ENCODE results near the gene FGB.

FGB gene
- 0 to 0.04 reads per million in 2 experiments for total RNA-seq

DNA sequence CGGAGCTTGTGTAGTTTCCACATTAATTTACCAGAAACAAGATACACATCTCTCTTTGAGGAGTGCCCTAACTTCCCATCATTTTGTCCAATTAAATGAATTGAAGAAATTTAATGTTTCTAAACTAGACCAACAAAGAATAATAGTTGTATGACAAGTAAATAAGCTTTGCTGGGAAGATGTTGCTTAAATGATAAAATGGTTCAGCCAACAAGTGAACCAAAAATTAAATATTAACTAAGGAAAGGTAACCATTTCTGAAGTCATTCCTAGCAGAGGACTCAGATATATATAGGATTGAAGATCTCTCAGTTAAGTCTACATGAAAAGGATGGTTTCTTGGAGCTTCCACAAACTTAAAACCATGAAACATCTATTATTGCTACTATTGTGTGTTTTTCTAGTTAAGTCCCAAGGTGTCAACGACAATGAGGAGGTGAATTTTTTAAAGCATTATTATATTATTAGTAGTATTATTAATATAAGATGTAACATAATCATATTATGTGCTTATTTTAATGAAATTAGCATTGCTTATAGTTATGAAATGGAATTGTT lies at the start of gene FGB:
Gene FGB (plus strand): TSS at position 315 of the 558 bp plus-strand sequence. CDS start 8 bp downstream, at position 323.
- no peak for DNase-seq (ENCODE audit: low read depth)

DNA sequence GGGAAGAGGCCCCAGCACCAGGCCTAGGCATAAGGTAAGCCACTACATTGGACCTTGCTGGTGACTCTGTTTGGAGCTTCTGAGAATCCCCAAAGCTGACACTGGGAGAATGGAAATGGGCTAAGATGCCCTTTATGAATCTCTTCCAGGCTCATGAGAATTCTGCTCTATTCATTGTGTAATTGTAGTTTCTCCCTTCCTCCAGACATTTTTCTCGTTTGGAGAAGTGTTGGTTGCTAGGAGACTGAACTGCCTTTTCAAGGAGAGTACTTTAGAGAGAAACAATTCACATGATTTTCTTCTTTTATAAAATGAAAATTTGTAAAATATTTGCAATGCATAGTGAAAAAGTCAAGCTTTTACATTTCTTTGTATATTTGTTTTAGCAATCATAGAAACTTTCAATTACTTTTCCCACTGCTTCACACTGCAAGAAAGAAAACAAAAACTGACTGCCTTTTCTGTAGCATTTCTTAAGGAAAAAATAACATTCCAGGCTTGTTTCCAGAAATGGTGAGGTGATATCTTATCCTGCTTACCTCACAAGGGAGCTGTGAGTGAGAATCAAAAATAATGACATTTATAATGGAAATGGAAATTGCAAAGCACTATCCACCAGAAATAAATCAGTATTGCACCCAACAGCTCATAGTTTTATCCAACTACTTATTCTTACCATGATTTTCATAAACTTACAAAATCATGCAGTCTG lies 46.3 kb upstream of the FGB start:
- DNase-seq (ENCODE audit: low read depth), result no peak

DNA sequence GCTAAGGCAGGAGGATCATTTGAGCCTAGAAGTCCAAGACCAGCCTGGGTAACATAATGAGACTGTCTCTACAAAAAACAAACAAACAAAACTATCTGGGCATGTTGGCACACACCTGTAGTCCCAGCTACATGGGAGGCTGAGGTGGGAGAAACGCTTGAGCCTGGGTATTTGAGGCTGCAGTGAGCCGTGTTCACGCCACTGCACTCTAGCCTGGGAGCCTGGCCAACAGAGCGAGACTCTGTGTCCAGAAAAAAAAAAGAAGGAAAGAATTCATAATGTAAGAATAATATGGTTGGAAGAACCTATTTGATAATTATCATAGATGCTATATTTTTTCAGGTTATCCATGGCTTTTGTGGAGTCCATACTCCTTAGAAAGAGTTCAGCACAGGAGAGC lies 45.2 kb upstream of the FGB start:
- no peak for DNase-seq (ENCODE audit: low read depth)

DNA sequence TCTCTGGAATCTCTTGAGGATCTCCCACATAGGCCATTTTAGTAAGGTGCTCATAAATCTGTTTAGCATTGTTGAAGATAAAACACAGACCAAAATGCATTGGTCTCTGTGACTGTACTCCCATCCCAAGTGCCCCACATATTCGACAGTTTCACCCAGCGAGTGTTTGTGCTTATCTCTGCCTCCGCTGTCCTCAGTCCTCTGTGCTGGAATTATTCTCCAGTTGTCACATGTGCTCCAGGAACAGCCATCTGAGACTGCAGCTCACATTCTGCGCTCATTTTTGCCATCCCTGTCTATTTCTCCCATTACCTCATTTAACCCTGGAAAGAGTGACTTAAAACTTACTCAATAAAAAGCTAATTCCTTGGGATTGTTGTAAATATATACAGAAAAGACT lies 43.6 kb upstream of the FGB start:
- no peak for DNase-seq (ENCODE audit: low read depth)

DNA sequence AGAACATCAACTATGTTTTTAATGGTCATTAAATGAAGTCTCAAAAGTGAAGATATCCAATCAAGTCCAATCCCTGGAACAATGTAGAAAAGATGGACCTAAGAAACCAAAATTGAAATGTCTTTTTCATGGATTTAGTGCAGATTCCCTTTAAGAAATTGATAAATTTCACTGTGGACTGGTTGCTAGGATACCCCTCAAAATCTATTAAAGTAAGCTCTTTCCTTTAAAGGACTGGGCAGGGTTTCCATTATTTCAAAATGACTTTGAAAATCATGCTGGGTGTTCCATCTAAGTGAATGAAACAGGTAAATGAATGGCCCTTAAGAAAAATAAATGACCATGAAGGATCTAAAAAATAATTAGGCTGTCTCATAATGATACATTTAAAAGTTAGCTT lies 41.2 kb upstream of the FGB start:
- DNase-seq (ENCODE audit: low read depth), result no peak

DNA sequence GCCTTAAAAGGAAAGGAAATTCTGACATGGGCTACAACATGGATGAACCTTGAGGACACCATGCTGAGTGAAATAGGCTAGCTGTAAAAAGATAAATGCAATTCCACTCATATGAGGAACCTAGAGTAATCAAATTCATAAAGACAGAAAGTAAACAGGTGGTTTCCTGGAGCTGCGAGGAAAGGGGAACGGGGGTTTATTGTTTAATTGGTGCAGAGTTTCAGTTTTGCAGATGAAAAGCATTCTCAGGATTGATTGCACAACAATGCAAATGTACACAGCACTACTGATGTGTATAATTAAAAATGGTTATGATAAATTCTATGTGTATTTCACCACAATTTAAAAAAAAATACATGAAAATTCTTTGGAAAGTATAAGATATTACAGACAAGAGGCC lies 36.7 kb upstream of the FGB start:
- DNase-seq (ENCODE audit: low read depth), result no peak

DNA sequence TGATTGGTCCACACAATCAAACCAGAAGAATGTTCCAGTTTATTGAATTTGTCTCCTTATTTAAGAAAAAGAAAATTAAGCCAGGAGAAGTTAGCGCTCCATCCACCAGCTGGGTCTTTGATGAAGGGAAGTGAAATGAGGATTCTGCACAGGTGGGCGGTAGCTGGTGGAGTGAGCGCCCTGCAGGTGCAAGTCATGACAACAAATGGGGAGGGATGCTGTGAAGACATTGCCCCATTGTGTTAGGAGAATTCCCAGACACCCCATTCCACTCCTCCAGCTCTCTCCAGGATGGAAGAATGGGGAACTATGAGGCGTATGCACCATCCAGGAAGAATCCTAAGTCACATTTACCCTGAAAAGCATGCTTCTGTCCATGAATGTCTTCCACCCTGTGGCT lies 35.5 kb upstream of the FGB start:
- DNase-seq (ENCODE audit: low read depth), result no peak

DNA sequence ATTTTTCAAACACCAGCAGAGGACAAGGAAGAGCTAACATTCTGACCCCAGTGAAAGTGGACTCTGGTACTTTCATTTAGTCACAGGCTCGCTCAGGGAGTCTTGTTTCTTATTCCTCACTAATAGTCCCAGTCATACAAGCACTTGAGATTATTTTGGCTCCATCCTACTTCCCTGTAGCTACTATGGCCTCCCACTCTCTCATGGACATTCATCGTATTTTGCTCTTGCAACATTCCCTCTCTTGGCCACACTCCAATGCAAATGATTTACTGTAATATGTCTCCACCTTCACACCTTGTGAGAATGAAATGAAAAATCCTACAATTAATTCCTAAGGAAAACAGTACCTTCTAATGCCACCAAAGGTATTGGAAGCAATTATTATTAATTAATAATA lies 33.9 kb upstream of the FGB start:
- DNase-seq (ENCODE audit: low read depth), result no peak

DNA sequence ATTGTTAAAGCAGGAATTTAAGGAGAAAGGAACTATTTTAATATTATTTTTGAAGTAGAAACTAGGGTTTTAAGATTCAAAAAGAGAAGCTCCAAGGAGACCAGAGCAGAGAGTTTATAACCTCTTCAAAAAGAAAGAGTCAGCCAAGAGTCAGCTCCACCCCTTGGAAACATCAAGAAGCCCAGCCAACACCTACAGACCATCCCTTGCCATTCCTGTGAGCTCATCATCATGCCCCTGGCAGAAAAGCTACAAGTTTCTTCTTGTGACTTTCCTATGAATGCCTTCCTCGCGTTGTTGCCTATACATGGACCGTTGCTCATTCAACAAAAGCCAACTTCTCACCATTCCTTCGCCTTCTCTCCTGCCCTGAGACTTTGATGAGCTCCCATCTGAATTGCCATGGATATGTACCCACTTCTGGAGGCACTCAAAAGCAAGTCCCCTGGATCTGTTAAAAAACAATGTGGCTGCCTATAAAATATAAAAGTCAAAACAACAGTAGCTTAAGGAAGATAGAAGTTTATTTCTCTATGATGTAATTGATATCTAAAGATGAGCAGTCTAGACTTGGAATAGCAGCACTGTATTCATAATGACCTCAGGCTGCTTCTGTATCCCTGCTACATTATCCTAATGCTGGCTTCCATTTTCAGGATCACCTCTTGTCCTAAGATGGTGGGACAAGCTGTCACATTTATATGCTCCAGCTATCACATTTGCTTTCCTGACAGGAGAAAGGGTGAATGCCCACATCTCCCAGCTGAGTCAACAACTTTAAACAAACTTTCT lies 32.9 kb upstream of the FGB start:
- no peak for DNase-seq (ENCODE audit: low read depth)

DNA sequence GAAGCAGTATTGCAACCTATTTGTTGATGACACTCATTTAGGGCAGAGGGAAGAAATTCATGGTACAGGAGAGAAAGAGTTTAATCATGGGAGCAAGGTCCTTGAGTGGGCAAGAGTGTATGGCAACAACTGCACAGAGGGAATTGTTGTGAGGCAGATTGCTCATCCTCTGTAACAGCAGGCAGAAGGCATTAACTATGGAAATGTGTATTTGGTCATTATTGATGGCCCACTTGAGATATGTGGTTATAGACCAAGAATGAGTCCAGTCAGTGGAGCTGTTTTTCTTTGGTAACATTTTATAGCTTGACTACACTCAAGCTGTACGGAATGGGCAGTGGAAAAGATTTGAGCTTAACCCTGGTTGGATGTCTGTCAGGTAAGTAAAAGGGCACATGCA lies 28.5 kb upstream of the FGB start:
- DNase-seq (ENCODE audit: low read depth), result no peak

DNA sequence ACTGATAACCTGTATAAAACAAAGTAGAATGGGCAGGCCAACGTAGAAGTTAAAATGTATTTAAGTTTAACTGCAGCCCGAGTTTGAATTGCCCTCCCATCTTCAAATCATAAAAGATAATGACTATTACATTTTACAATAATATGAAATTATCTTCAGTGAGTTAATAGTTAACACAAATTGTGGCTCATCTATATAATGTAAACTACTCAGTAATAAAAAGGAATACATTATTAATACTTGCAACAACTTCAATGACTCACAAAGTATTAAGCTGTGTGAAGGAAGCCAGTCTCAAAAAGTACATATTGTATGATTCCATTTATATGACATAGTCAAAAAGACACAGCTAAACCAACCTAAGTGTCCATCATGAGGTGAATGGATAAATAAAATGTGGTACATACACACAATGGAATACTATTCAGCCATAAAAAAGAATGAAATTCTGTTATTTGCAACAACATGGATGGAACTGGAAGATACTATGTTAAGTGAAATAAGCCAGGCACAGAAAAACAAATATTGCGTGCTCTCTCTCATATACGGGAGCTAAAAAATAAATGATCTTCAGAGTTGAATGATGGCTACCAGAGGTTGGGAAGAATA lies 20.4 kb upstream of the FGB start:
- DNase-seq (ENCODE audit: low read depth), result no peak

DNA sequence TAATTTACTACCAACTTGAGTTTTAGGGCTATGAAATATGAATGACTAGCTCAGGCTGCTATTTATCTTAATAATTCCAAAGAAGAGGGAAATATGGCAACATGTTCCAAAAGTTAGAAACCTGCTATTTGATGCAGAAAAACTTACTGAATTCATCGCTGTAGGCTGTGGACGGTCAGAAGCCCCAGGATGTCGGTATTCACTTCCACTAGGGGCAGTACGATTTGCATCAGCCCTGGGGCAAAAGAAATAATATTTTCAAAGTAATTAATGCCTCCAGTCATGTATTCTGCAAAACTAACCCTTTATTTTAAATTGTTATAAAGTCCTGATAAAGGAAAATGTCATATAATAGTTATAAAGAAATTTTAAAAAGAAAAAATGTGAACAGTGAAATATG lies 17.1 kb upstream of the FGB start:
- no peak for DNase-seq (ENCODE audit: low read depth)

DNA sequence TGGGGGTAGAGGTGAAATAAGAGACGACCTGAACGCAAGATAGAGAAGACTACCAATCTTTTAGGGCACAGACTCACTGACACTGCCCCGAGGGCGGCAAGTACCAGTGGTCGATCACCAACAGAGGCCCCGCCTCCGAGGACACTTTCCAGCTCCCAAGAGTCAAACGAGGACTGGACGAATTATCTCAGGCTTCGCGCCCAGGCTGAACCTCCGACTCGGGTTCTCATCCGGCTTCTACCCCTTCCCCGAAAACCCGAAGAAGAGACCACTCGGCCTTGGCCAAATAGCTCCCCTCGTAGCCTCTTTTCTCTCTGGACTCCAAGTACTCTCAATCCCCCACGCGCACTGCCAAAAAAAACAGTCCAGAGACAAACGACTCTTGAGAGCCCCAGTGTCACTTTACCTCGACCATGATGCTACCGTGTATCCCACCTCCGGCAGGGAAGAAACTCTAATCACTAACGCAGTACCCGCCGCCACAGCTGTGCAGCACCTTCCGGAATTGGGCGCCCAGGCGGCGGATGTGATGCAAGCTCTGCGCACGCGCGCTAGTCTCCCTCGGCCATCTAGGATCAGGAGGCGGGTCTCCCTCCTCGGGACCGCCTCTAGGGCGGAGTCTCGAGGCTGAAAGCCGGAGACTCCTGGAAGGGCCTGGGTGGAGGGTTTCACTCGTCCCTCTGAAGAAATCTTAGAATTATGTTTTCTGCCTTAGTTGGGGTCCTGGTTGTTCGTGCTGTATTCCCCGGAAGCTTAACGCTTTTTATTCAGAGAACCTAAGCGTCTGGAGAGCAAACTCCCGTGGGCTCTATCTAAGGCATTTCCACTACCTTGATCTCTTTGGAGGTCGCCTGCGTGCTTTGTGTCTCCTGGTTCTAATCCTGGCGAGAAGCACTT lies 12.7 kb upstream of the FGB start, which contains the start of gene PLRG1:
Gene PLRG1 (minus strand): TSS at position 507 of the 897 bp plus-strand sequence. CDS start 92 bp downstream, at position 415.
- peak; percentile 93 for DNase-seq (ENCODE audit: low read depth)

DNA sequence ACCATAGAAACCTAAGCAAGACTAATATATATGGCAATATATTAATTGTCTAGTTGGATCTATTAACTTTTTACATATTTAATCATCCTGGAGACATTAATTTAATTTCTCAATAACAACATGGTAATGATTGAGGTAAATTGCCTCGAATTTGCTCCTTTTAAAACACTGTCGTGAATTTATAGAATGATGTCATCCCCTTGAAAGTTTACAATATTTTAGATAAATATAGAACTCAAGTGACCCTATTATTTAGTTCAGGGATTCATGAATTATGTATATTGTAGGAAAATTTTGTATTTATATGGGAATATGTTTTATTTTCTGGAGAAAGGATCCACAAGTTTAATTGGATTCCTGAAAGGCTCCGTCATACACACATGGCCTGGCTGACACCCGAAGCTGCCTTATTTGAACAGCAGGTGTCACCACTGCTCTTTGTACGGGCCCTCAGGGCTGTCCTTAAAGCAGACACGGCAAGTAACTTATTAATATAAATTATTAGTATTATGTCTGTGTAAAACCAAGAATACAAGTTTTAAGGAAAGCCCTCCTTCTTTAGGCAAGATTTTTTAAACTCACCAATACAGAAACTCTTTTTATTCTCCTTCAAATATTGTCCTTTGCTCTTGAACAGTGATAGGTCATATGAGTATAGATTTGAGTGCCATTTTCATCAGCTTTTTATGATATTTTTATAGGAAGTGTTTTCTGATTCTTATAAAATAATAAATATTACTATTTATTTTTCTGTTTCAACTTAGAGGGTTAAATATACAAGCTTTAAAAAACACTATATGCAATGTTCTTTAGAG lies 10.7 kb upstream of the FGB start:
- DNase-seq (ENCODE audit: low read depth), result peak; percentile 60

DNA sequence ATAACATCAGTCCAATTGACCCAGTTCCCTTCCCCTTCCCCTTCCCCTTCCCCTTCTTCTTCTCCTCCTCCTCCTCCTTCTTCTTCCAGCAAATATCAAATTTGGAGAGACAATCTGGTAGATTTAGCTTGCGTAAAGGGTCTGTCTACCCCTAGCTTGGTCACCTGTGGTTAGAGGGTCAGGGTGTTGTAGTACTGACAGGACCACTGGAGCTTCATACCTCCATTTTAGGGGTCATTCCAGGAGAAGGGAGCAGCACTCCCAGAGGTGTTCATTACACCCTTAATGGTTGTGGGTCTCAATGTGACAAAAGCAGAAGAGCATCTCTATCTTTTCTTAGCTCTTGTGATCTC lies 3.7 kb upstream of the FGB start:
- DNase-seq (ENCODE audit: low read depth), result no peak

DNA sequence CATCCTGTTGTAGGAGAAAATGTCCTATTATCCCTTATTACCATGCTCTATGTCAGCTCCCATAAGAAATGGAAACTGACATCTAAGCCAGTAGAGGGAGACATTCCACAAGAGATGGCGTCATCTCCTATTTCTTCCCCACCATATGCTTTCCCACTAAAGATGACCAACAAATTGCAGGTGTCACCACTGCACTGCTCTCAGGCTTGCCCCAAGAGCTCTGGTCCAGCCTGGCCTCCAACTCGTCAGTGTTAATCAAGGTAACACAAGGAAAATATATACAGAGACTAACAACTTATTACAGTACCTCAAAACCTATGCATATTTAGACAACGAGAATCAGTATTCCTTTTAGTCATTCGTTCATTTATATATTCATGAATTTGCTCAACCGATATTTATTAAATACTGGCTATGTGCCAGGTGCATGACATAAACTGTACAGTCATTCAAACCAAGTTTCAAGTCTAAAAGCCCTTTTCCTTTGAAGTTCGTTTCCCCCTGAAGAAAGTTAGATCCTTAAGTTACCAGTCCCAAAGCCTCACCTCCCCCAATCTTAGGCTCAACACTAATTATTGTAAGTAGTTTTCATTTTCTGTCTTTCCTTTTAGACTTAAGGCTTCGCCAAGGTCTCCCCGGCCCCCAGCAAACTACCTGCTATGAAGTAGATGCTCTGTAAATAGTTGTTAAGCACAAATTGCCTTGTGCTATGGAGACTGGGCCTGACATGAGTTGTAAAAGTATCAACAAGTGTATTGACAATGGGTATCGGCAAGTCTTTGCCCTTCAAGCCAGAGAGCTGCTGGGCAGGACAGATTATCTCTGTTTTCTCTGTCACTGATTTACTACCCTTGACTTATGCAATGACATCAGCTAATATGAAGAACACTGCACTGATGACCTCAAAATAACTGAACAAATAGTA lies 3.1 kb upstream of the FGB start:
- no peak for DNase-seq (ENCODE audit: low read depth)

DNA sequence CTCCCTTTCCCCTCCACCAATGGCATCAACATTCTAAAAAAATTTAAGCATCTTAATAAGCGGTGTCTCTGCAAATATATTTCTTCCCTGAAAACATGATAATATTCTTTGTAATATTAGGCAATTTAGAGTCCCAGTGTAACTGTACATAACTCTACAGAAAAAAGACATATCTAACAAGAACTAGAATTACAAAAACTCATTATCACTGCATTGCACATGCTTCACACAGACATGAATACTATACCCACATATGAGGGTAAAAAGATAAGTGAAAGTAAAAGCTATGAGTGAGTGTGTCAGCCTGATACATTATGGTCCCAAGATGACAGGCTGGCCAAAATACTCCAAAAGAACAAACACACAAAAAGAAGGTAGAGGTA lies 2.4 kb upstream of the FGB start:
- DNase-seq (ENCODE audit: low read depth), result no peak

DNA sequence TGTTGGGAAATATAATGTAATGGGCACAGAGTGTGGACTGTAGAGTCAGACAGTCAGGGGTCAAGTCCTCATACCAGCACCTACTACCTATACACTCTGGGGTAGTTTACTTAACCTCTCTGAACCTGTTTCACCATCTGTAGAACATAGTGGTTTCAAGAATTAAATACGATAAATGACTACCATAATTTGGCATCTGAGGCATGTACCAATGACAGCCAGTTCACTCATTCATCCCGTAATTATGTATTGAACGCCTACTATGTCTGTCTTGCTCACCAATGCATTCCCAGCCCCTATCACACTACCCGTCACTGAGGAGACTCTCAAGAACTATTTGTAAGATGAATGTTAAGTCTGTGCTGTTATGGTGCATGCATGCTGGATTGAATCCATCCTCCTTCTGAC lies 2.0 kb upstream of the FGB start:
- no peak for DNase-seq (ENCODE audit: low read depth)

DNA sequence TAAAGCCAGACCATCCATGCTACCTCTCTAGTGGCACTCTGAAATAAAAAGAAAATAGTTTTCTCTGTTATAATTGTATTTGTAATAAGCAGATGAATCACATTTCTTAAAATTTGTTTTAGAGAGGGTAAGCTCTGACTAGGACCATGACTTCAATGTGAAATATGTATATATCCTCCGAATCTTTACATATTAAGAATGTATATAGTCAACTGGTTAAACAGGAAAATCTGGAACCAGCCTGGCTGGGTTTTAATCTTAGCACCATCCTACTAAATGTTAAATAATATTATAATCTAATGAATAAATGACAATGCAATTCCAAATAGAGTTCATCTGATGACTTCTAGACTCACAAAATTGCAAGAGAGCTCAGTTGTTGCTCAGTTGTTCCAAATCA lies 1.5 kb downstream of the FGB start:
- DNase-seq (ENCODE audit: low read depth), result no peak

DNA sequence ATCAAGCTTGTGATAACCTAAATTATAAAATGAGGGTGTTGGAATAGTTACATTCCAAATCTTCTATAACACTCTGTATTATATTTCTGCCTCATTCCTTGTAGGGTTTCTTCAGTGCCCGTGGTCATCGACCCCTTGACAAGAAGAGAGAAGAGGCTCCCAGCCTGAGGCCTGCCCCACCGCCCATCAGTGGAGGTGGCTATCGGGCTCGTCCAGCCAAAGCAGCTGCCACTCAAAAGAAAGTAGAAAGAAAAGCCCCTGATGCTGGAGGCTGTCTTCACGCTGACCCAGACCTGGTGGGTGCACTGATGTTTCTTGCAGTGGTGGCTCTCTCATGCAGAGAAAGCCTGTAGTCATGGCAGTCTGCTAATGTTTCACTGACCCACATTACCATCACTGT lies 2.9 kb downstream of the FGB start:
- no peak for DNase-seq (ENCODE audit: low read depth)
